Tibial nerve (tissue), 4 donors: ENCODE measurements around the gene GSE1.
A peak's percentile ranks its signal among the peaks of the same experiment; 100 is the strongest.

ENCODE experiments used
- EP300 ChIP-seq, 2 donors: sonication (generic); formaldehyde crosslinking; IDR thresholded peaks; one replicate each; pipeline ENCODE4 v1.6.1; 2017; ENCODE audit warnings: antibody characterized with exemption in 2 of 2, mild to moderate bottlenecking in 1 of 2
- POLR2A ChIP-seq, 2 donors: fragments of 450-650 bp; IDR thresholded peaks; one replicate each; pipeline ENCODE4 v1.6.1; 2017; ENCODE audit warnings: antibody characterized with exemption in 2 of 2, mild to moderate bottlenecking in 2 of 2, moderate library complexity in 2 of 2
- TF ChIP-seq, protein P1 (sequence below), 5 experiments: fragments of 200-600 bp in 3 of 5; fragments of 450-650 bp in 2 of 5; sonication (generic) in 3 of 5; IDR thresholded peaks; one replicate each; pipeline ENCODE4 v1.5.1; 2016 to 2019; ENCODE audit warnings: antibody characterized with exemption in 5 of 5, mild to moderate bottlenecking in 3 of 5, moderate library complexity in 2 of 5

DNA sequence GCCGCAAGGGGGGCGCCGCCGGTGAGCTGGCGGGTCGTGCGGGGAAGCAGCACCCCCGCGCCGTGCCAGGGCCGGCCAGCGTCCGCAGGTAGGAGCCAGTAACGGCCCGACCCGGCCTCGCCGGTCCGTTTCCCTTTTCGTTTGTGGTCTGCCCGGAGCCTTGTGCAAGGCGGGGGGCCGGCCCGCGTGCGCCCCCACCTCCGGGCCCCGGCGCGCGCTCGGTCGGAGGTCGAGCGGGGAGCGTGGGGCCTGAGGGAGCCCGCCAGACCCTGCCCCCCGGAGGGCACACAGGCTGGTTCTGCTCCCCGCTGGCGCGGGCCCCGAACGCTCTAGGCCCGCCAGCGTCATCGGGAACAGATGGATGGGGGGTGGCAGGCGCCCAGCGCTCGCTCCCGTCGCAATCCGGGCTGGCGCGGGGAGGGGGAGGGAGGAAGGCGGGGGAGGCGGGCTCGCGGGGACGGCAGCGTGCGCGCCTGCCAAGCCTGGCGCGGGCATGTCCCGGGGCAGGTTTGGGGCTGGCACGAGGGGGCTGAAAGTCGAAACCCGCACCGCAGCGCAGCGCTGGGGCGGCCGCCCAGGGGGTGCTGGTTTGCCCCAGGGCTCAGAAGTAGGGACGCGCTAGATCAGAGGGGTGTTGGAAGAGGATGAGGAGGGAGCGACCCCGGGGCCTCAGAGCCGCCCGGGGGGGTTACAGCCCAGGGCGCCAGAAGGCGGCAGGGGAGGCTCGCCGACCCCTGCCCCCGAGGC is 1.5 kb upstream of the GSE1 start:
- peak in 1 of 2 donors; percentile 37 for TF ChIP-seq POLR2A (IDR thresholded peaks at IDR 0.05)
- TF ChIP-seq, protein P1, sequence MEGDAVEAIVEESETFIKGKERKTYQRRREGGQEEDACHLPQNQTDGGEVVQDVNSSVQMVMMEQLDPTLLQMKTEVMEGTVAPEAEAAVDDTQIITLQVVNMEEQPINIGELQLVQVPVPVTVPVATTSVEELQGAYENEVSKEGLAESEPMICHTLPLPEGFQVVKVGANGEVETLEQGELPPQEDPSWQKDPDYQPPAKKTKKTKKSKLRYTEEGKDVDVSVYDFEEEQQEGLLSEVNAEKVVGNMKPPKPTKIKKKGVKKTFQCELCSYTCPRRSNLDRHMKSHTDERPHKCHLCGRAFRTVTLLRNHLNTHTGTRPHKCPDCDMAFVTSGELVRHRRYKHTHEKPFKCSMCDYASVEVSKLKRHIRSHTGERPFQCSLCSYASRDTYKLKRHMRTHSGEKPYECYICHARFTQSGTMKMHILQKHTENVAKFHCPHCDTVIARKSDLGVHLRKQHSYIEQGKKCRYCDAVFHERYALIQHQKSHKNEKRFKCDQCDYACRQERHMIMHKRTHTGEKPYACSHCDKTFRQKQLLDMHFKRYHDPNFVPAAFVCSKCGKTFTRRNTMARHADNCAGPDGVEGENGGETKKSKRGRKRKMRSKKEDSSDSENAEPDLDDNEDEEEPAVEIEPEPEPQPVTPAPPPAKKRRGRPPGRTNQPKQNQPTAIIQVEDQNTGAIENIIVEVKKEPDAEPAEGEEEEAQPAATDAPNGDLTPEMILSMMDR (IDR thresholded peaks at IDR 0.05) = peak in 2 of 5 experiments; percentile 31 to 32
- TF ChIP-seq EP300 (IDR thresholded peaks at IDR 0.05) = peak in 1 of 2 donors; percentile 33
